ENCODE data around the gene B4GALT2. TPM values are rescaled to one million over a fixed set of nuclear protein-coding genes. Genes with fewer than 3 reads are reported as not detected.
A peak's percentile ranks its signal among the peaks of the same experiment; 100 is the strongest.

The B4GALT2 gene
- total and polyA plus RNA-seq, 2 donors (not counting 3 experiments of a cell fraction or from before 2014, with no cell fraction given) = 80.0 to 103 TPM

DNA sequence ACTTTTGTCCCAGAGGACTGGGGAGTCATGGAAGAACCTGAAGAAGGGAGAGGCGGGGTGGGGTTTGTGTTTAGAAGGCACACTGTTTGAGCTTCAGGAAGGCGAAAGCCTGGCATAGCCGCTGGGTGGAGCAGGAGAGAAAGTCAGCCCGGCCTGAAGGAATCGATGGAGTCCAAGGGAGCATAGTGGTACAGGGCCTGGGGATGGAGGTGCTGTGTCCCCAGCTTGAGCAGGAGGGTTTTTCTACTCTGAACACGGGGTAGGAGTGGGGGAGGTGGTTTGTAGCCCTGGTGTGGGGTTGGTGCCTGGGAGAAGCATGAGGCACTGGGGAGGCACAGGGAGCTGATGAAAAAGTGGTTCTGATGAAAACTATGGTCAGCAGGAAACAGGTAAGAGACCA, 7.7 kb downstream of the B4GALT2 start:
- TF ChIP-seq, protein P1, sequence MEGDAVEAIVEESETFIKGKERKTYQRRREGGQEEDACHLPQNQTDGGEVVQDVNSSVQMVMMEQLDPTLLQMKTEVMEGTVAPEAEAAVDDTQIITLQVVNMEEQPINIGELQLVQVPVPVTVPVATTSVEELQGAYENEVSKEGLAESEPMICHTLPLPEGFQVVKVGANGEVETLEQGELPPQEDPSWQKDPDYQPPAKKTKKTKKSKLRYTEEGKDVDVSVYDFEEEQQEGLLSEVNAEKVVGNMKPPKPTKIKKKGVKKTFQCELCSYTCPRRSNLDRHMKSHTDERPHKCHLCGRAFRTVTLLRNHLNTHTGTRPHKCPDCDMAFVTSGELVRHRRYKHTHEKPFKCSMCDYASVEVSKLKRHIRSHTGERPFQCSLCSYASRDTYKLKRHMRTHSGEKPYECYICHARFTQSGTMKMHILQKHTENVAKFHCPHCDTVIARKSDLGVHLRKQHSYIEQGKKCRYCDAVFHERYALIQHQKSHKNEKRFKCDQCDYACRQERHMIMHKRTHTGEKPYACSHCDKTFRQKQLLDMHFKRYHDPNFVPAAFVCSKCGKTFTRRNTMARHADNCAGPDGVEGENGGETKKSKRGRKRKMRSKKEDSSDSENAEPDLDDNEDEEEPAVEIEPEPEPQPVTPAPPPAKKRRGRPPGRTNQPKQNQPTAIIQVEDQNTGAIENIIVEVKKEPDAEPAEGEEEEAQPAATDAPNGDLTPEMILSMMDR (IDR thresholded peaks at IDR 0.05; ENCODE audit: extremely low read depth in 1 of 2, insufficient read depth in 1 of 2, low read depth in 1 of 2, low read length in 2 of 2) = peak in 1 of 2 donors; percentile 11
- no peak for TF ChIP-seq POLR2A (IDR thresholded peaks at IDR 0.05; ENCODE audit: low read depth, low read length)
- TF ChIP-seq FOS (IDR thresholded peaks at IDR 0.05; ENCODE audit: borderline replicate concordance, insufficient read depth, low read length) = no peak
- no peak for TF ChIP-seq JUN (IDR thresholded peaks at IDR 0.05; ENCODE audit: borderline replicate concordance, insufficient read depth, insufficient read length, low read depth)
- dilution Hi-C loops (cut with MboI; ENCODE audit: extremely low pct_ligation_motif_present, low sequenced_read_pairs) = no loop called here
- Histone ChIP-seq H3K79me2 (ENCODE audit: control insufficient read depth, insufficient read depth, low read length) (no peaks in the 10 kb centered on the region), H3K9me3 (replicated peaks; ENCODE audit: control insufficient read depth, insufficient read depth, low read length) (no peaks in the 10 kb centered on the region), H3K9ac (replicated peaks; ENCODE audit: extremely low read depth, insufficient read depth, low read length) (no peak overlapping the region), H3K36me3 (ENCODE audit: control insufficient read depth in 2 of 2, extremely low read depth in 1 of 2, insufficient read depth in 2 of 2, low read length in 2 of 2) (peaks cover 0 to 10% of the 10 kb centered on the region in 2 experiments), H3K9me1 (replicated peaks; ENCODE audit: control insufficient read depth, extremely low read depth, insufficient read depth, low read length) (no peaks in the 10 kb centered on the region), H4K20me1 (replicated peaks; ENCODE audit: control insufficient read depth, extremely low read depth, insufficient read depth, low read length) (no peaks in the 10 kb centered on the region), H3K4me2 (ENCODE audit: insufficient read depth, low read length) (no peak overlapping the region), H3K27me3 (ENCODE audit: control insufficient read depth in 2 of 2, insufficient read depth in 2 of 2, low read length in 2 of 2) (no peaks in the 10 kb centered on the region), H3K27ac (ENCODE audit: insufficient read depth, low read depth, low read length) (no peak overlapping the region), H3K4me1 (ENCODE audit: control insufficient read depth, extremely low read depth, insufficient read depth, low read length) (peaks cover 3% of the 10 kb centered on the region), H2AFZ (ENCODE audit: low read depth, low read length) (no peak overlapping the region), H3K4me3 (replicated peaks in 1 of 3; ENCODE audit: insufficient read depth in 1 of 3, low read depth in 1 of 3, low read length in 3 of 3) (no peak overlapping the region)
- intact Hi-C loops (cut with micrococcal nuclease) = no loop called here
- no TSS peak for BruUV-seq (replicated peaks)
- CTCF ChIA-PET = interaction anchor here (1.3 to 1.8 kb wide), 3 partner anchors 12 to 62 kb away, joined by 3 to 8 read pairs (median 5); no protein-coding TSS in a partner anchor
- POLR2A ChIA-PET = no interaction called here
- DNase-seq (ENCODE audit: low read depth, low spot score) (no peak), FAIRE-seq (no peak)

DNA sequence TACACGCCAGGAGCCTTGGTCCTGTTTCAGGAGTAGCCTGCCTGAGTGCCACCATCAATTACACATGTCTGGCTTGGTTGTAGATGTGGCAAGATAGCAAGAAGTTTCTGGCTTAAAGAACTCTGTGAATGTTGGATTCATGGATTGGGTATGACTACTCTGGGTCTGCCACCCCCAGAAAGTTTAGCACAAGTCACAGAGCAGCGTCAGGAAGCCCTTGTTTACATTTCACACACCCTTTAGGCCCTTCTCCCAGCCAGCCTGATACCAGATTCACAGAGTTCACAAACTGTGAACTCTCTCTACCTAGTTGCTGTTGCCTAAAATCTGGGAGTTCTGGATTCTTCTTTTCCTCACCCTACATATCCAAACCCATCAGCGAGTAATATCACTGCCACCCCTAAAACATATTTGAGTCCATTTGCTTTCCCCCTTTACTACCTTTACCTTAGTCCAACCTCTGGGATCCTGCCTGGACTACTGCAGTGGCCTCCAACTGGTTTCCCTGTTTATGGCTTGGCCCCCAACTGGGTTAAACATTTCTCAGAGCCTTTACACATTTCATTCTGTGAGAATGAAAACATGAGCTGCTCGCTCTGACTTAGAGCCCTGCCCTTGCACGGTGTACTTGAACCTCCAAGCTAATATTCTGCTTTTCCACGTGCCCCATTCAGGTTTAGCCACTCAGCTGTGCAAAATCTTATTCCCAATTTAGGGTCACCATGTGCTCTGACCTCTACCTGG, 8.3 kb downstream of the B4GALT2 start:
- no peaks in the 10 kb centered on the region for H3K27me3 ChIP-seq (ENCODE audit: control insufficient read depth in 2 of 2, insufficient read depth in 2 of 2, low read length in 2 of 2)
- no peak overlapping the region for H2AFZ ChIP-seq (ENCODE audit: low read depth, low read length)
- dilution Hi-C loops (cut with MboI; ENCODE audit: extremely low pct_ligation_motif_present, low sequenced_read_pairs) = no loop called here
- no peak overlapping the region for H3K27ac ChIP-seq (ENCODE audit: insufficient read depth, low read depth, low read length)
- H3K79me2 ChIP-seq (ENCODE audit: control insufficient read depth, insufficient read depth, low read length) = no peaks in the 10 kb centered on the region
- H3K9ac ChIP-seq (replicated peaks; ENCODE audit: extremely low read depth, insufficient read depth, low read length) = no peak overlapping the region
- H3K4me1 ChIP-seq (ENCODE audit: control insufficient read depth, extremely low read depth, insufficient read depth, low read length) = peaks cover 6% of the 10 kb centered on the region
- H3K9me3 ChIP-seq (replicated peaks; ENCODE audit: control insufficient read depth, insufficient read depth, low read length) = no peaks in the 10 kb centered on the region
- no peak for TF ChIP-seq POLR2AphosphoS5 (IDR thresholded peaks at IDR 0.05; ENCODE audit: insufficient read depth, low read depth, low read length)
- no peak for TF ChIP-seq MYC (IDR thresholded peaks at IDR 0.05; ENCODE audit: low read depth, low read length)
- TF ChIP-seq, protein P2, sequence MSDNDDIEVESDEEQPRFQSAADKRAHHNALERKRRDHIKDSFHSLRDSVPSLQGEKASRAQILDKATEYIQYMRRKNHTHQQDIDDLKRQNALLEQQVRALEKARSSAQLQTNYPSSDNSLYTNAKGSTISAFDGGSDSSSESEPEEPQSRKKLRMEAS (IDR thresholded peaks at IDR 0.05; ENCODE audit: insufficient read depth, insufficient read length) = no peak
- no peak for TF ChIP-seq FOS (IDR thresholded peaks at IDR 0.05; ENCODE audit: borderline replicate concordance, insufficient read depth, low read length)
- TF ChIP-seq GATA2 (IDR thresholded peaks at IDR 0.05; ENCODE audit: insufficient read depth, insufficient read length, low read depth, low read length) = no peak
- TF ChIP-seq EZH2 (IDR thresholded peaks at IDR 0.05; ENCODE audit: borderline replicate concordance, low read depth, low read length, severe bottlenecking) = no peak
- no peak for TF ChIP-seq JUN (IDR thresholded peaks at IDR 0.05; ENCODE audit: borderline replicate concordance, insufficient read depth, insufficient read length, low read depth)
- TF ChIP-seq, protein P1 (IDR thresholded peaks at IDR 0.05; ENCODE audit: extremely low read depth in 1 of 2, insufficient read depth in 1 of 2, low read depth in 1 of 2, low read length in 2 of 2) = no peak
- TF ChIP-seq POLR2A (IDR thresholded peaks at IDR 0.05; ENCODE audit: low read depth, low read length) = no peak
- CTCF ChIA-PET = interaction anchor here (1.3 to 1.8 kb wide), 4 partner anchors 11 to 224 kb away, joined by 3 to 8 read pairs (median 6); no protein-coding TSS in a partner anchor
- no peak overlapping the region for H3K4me3 ChIP-seq (replicated peaks in 1 of 3; ENCODE audit: insufficient read depth in 1 of 3, low read depth in 1 of 3, low read length in 3 of 3)
- no peaks in the 10 kb centered on the region for H4K20me1 ChIP-seq (replicated peaks; ENCODE audit: control insufficient read depth, extremely low read depth, insufficient read depth, low read length)
- intact Hi-C loops (cut with micrococcal nuclease) = no loop called here
- FAIRE-seq = no peak
- H3K36me3 ChIP-seq (ENCODE audit: control insufficient read depth in 2 of 2, extremely low read depth in 1 of 2, insufficient read depth in 2 of 2, low read length in 2 of 2) = peaks cover 0 to 10% of the 10 kb centered on the region in 2 experiments
- no peak overlapping the region for H3K4me2 ChIP-seq (ENCODE audit: insufficient read depth, low read length)
- no peak for DNase-seq (ENCODE audit: low read depth, low spot score)
- POLR2A ChIA-PET = no interaction called here
- H3K9me1 ChIP-seq (replicated peaks; ENCODE audit: control insufficient read depth, extremely low read depth, insufficient read depth, low read length) = no peaks in the 10 kb centered on the region
- BruUV-seq (replicated peaks) = no TSS peak

All from endothelial cell of umbilical vein (primary cell).